ENCODE measurements around the gene STK31. TPM values are rescaled to one million over a fixed set of nuclear protein-coding genes. Genes with fewer than 3 reads are reported as not detected.

STK31 gene
- total and polyA plus RNA-seq, 11 donors, result 0.11 to 0.84 (median 0.20) TPM; not detected in 5

DNA sequence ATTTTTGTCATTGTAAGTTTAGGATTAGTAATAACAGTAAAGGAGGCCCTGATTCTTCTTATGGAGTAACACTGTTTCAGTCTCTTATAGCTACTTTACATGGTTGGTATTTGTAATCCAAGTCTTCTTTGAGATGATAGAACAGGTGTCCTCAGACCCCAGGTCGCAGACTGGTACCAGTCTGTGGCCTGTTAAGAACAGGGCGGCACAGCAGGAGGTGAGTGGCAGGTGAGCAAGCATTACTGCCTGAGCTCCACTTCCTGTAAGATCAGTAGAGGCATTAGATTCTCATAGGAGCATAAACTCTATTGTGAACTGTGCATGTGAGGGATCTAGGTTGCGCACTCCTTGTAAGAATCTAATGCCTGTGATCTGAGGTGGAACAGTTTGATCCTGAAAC, 77.3 kb downstream of the STK31 start:
- Histone ChIP-seq H3K4me3 (no peak overlapping the region), H3K27me3 (no peaks in the 10 kb centered on the region), H3K36me3 (no peaks in the 10 kb centered on the region), H3K4me1 (no peaks in the 10 kb centered on the region), H3K27ac (no peak overlapping the region), H3K9me3 (no peaks in the 10 kb centered on the region)
- ATAC-seq (no peak), DNase-seq (no peak)
- TF ChIP-seq CTCF (IDR thresholded peaks at IDR 0.05) (no peak), POLR2A (IDR thresholded peaks at IDR 0.05) (no peak)
- WGBS, 4 donors, result 89 to 95% (median 92%) methylated on average over 3 of the region's 3 CpGs
- intact Hi-C loops (cut with DNase I), result no loop called here

- H3K4me1 ChIP-seq, result no peaks in the 10 kb centered on the region
- intact Hi-C loops (cut with DNase I), result no loop called here
- WGBS, 4 donors, result 56 to 66% (median 62%) methylated on average over 3 of the region's 3 CpGs
- TF ChIP-seq POLR2A (IDR thresholded peaks at IDR 0.05) (no peak), CTCF (IDR thresholded peaks at IDR 0.05) (no peak)
- ATAC-seq, result no peak
- no peaks in the 10 kb centered on the region for H3K36me3 ChIP-seq
- H3K9me3 ChIP-seq, result peaks cover 0 to 8% (median 0%) of the 10 kb centered on the region in 12 donors
- DNase-seq, result no peak
- H3K27me3 ChIP-seq, result no peaks in the 10 kb centered on the region
- no peak overlapping the region for H3K27ac ChIP-seq
- no peak overlapping the region for H3K4me3 ChIP-seq
Measured at GRCh38 chr7:23788843-23789242, 78.8 kb downstream of the STK31 start.

- Histone ChIP-seq H3K27ac (no peak overlapping the region), H3K4me3 (no peak overlapping the region)
- intact Hi-C loops (cut with DNase I), result no loop called here
Measured at GRCh38 chr7:23791721-23792120, 81.7 kb downstream of the STK31 start.

GRCh38 chr7:23802720-23803397, 92.8 kb downstream of the STK31 start:
- Histone ChIP-seq H3K27ac (no peak overlapping the region), H3K4me1 (no peaks in the 10 kb centered on the region), H3K4me3 (no peak overlapping the region), H3K27me3 (peaks cover 0 to 7% (median 0%) of the 10 kb centered on the region in 9 donors), H3K9me3 (no peaks in the 10 kb centered on the region), H3K36me3 (no peaks in the 10 kb centered on the region)
- WGBS, 4 donors, result 63 to 71% (median 70%) methylated on average over 4 of the region's 4 CpGs
- DNase-seq (no peak), ATAC-seq (no peak)
- TF ChIP-seq POLR2A (IDR thresholded peaks at IDR 0.05), result no peak
- no peak for TF ChIP-seq CTCF (IDR thresholded peaks at IDR 0.05)
- intact Hi-C loops (cut with DNase I), result no loop called here

More at GRCh38 chr7:23791721-23792120, 81.7 kb downstream of the STK31 start:
- Histone ChIP-seq H3K4me1 (no peaks in the 10 kb centered on the region), H3K27me3 (no peaks in the 10 kb centered on the region), H3K36me3 (no peaks in the 10 kb centered on the region), H3K9me3 (peaks cover 0 to 29% (median 13%) of the 10 kb centered on the region in 12 donors)
- TF ChIP-seq CTCF (IDR thresholded peaks at IDR 0.05) (no peak), POLR2A (IDR thresholded peaks at IDR 0.05) (no peak)
- ATAC-seq (no peak), DNase-seq (no peak)

Measured in heart left ventricle (tissue), 16 donors.